NOMO-1 (cell line): ENCODE results near the gene ZNF644.
A peak's percentile ranks its signal among the peaks of the same experiment; 100 is the strongest.

Experiments used
- DNase-seq, 2 experiments: peaks; one replicate each; lab custom pipeline; 2025; ENCODE audit not compliant: unreplicated experiment in 2 of 2; lab: John Stamatoyannopoulos, UW

ZNF644 gene

GRCh38 chr1:91022518-91022929 lies 689 bp upstream of the ZNF644 start:
- DNase-seq = no peak

- peak; percentile 46 to 53 for DNase-seq
These were observed 709 bp downstream of the ZNF644 start for GRCh38 chr1:91020967-91021685.

GRCh38 chr1:91020486-91020885 lies 1.3 kb downstream of the ZNF644 start:
- DNase-seq = no peak

GRCh38 chr1:91018006-91018405 lies 3.8 kb downstream of the ZNF644 start:
- DNase-seq = peak in 1 of 2 experiments; percentile 20

GRCh38 chr1:91015794-91016550 lies 5.9 kb downstream of the ZNF644 start:
- no peak for DNase-seq

GRCh38 chr1:91015358-91015780 lies 6.5 kb downstream of the ZNF644 start:
- no peak for DNase-seq

GRCh38 chr1:91014475-91014874 lies 7.4 kb downstream of the ZNF644 start:
- no peak for DNase-seq

- DNase-seq = no peak
These were observed 8.5 kb downstream of the ZNF644 start for GRCh38 chr1:91013302-91013701.

- no peak for DNase-seq
These were observed 9.6 kb downstream of the ZNF644 start for GRCh38 chr1:91012196-91012595.

GRCh38 chr1:91011726-91012125 lies 10.1 kb downstream of the ZNF644 start:
- DNase-seq = no peak

GRCh38 chr1:91007827-91008226 lies 14.0 kb downstream of the ZNF644 start:
- no peak for DNase-seq

- DNase-seq = no peak
These were observed 14.7 kb downstream of the ZNF644 start for GRCh38 chr1:91007092-91007491.

- DNase-seq = no peak
These were observed 15.5 kb downstream of the ZNF644 start for GRCh38 chr1:91006113-91006908.

GRCh38 chr1:91005285-91005684 lies 16.6 kb downstream of the ZNF644 start:
- DNase-seq = no peak

- DNase-seq = no peak
These were observed 17.7 kb downstream of the ZNF644 start for GRCh38 chr1:91004145-91004544.

- no peak for DNase-seq
These were observed 25.0 kb downstream of the ZNF644 start for GRCh38 chr1:90996742-90997413.

GRCh38 chr1:90995311-90995894 lies 26.4 kb downstream of the ZNF644 start:
- DNase-seq = no peak

GRCh38 chr1:90994461-90994860 lies 27.4 kb downstream of the ZNF644 start:
- no peak for DNase-seq

- DNase-seq = no peak
These were observed 28.6 kb downstream of the ZNF644 start for GRCh38 chr1:90993245-90993644.

- no peak for DNase-seq
These were observed 31.1 kb downstream of the ZNF644 start for GRCh38 chr1:90990779-90991178.
